DMS53 treated with DMSO at 0.1 percent for 48 hours (cell line): ENCODE data around the gene LHFPL6.
"Not testable (repeated sequence)": the region's sequence is repeated elsewhere in the genome, so short reads cannot be mapped to it uniquely, and the experiment has no call there.

Source experiments
- DNase-seq: peaks from one replicate; lab custom pipeline; 2025; ENCODE audit not compliant: unreplicated experiment; lab: John Stamatoyannopoulos, UW

Gene LHFPL6

GRCh38 chr13:39364947-39365468 is 238.0 kb downstream of the LHFPL6 start:
- DNase-seq: peak; percentile 89

GRCh38 chr13:39363382-39363772 is 239.6 kb downstream of the LHFPL6 start:
- DNase-seq: no peak

- no peak for DNase-seq
Measured at GRCh38 chr13:39362652-39363381, 240.2 kb downstream of the LHFPL6 start.

- no peak for DNase-seq
Measured at GRCh38 chr13:39353988-39354387, 249.0 kb downstream of the LHFPL6 start.

- no peak for DNase-seq
Measured at GRCh38 chr13:39350461-39350881, 252.5 kb downstream of the LHFPL6 start.

- no peak for DNase-seq
Measured at GRCh38 chr13:39349391-39349960, 253.5 kb downstream of the LHFPL6 start.

- DNase-seq: no peak
Measured at GRCh38 chr13:39347926-39348901, 254.8 kb downstream of the LHFPL6 start.

- DNase-seq: no peak
Measured at GRCh38 chr13:39345982-39346381, 257.0 kb downstream of the LHFPL6 start.

GRCh38 chr13:39341251-39341650 is 261.7 kb downstream of the LHFPL6 start:
- no peak for DNase-seq

GRCh38 chr13:39338114-39338513 is 264.9 kb downstream of the LHFPL6 start:
- DNase-seq: not testable (repeated sequence)

- DNase-seq: no peak
Measured at GRCh38 chr13:39336937-39337336, 266.1 kb downstream of the LHFPL6 start.

GRCh38 chr13:39336207-39336606 is 266.8 kb downstream of the LHFPL6 start:
- no peak for DNase-seq

GRCh38 chr13:39335721-39336120 is 267.3 kb downstream of the LHFPL6 start:
- no peak for DNase-seq

GRCh38 chr13:39330504-39330903 is 272.5 kb downstream of the LHFPL6 start:
- no peak for DNase-seq

- no peak for DNase-seq
Measured at GRCh38 chr13:39329182-39329639, 273.8 kb downstream of the LHFPL6 start.

- no peak for DNase-seq
Measured at GRCh38 chr13:39327172-39327479, 275.9 kb downstream of the LHFPL6 start.

GRCh38 chr13:39326469-39327171 is 276.4 kb downstream of the LHFPL6 start:
- no peak for DNase-seq

- DNase-seq: no peak
Measured at GRCh38 chr13:39324806-39325311, 278.1 kb downstream of the LHFPL6 start.

GRCh38 chr13:39322836-39323585 is 280.0 kb downstream of the LHFPL6 start:
- no peak for DNase-seq

GRCh38 chr13:39321574-39321973 is 281.4 kb downstream of the LHFPL6 start:
- no peak for DNase-seq
